ENCODE data around the gene PPP1R13B.

PPP1R13B gene

GRCh38 chr14:103801459-103801858, 45.9 kb downstream of the PPP1R13B start (continued):
- TF ChIP-seq ZNF777 (tag by site-specific recombination; IDR thresholded peaks at IDR 0.05; ENCODE audit: borderline replicate concordance) (no peak), TCF7L2 (IDR thresholded peaks at IDR 0.05; ENCODE audit: borderline replicate concordance, low read depth, low read length) (no peak), ZSCAN4 (tag by site-specific recombination; IDR thresholded peaks at IDR 0.05) (peak; percentile 56; the same call in 1 of the 2 replicates), ZNF18 (tag by site-specific recombination; IDR thresholded peaks at IDR 0.05) (peak; percentile 77; the same call in 1 of the 2 replicates), ZNF112 (tag by site-specific recombination; IDR thresholded peaks at IDR 0.05) (no peak), ZNF837 (tag by site-specific recombination; IDR thresholded peaks at IDR 0.05) (no peak), KLF1 (tag by site-specific recombination; IDR thresholded peaks at IDR 0.05) (no peak; the same call in 1 of the 2 replicates), ZBTB10 (tag by site-specific recombination; IDR thresholded peaks at IDR 0.05) (no peak), ZBTB8A (tag by site-specific recombination; IDR thresholded peaks at IDR 0.05) (no peak), ZNF398 (tag by site-specific recombination; IDR thresholded peaks at IDR 0.05) (peak; percentile 76), ZNF561 (tag by site-specific recombination; IDR thresholded peaks at IDR 0.05; ENCODE audit: borderline replicate concordance) (peak; percentile 96), ZNF501 (tag by site-specific recombination; IDR thresholded peaks at IDR 0.05) (no peak; the same call in 1 of the 2 replicates), ZNF184 (tag by site-specific recombination; IDR thresholded peaks at IDR 0.05) (0 out of 2 replicates have a peak, but pooled peaks have one; percentile 63), ZNF16 (tag by site-specific recombination; IDR thresholded peaks at IDR 0.05; ENCODE audit: low read depth) (no peak), ZNF433 (tag by site-specific recombination; IDR thresholded peaks at IDR 0.05; ENCODE audit: low read depth) (no peak), PRDM6 (tag by site-specific recombination; IDR thresholded peaks at IDR 0.05) (peak; percentile 78), GFI1B (tag by site-specific recombination; IDR thresholded peaks at IDR 0.05) (no peak), ZNF266 (tag by site-specific recombination; IDR thresholded peaks at IDR 0.05; ENCODE audit: low read depth) (no peak), BCL11B (tag by site-specific recombination; IDR thresholded peaks at IDR 0.05; ENCODE audit: low read depth) (no peak), INSM2 (tag by site-specific recombination; IDR thresholded peaks at IDR 0.05) (peak; percentile 72; the same call in 1 of the 2 replicates), GLIS1 (tag by site-specific recombination; IDR thresholded peaks at IDR 0.05) (peak; percentile 68), ZSCAN18 (tag by site-specific recombination; IDR thresholded peaks at IDR 0.05) (0 out of 2 replicates have a peak, but pooled peaks have one; percentile 21), FEZF1 (tag by site-specific recombination; IDR thresholded peaks at IDR 0.05) (no peak; the same call in 1 of the 2 replicates), ZSCAN30 (tag by site-specific recombination; IDR thresholded peaks at IDR 0.05) (peak; percentile 70; the same call in 1 of the 2 replicates), ZNF155 (tag by site-specific recombination; IDR thresholded peaks at IDR 0.05) (no peak), ZNF350 (tag by site-specific recombination; IDR thresholded peaks at IDR 0.05) (no peak), ZNF513 (tag by site-specific recombination; IDR thresholded peaks at IDR 0.05) (no peak)

Data from HEK293 (cell line).